Heart right ventricle (tissue), 16 donors: ENCODE data around the gene EFNA2. TPM values are rescaled to one million over a fixed set of nuclear protein-coding genes. Genes with fewer than 3 reads are reported as not detected.
A peak's percentile ranks its signal among the peaks of the same experiment; 100 is the strongest.

ENCODE experiments used
- ATAC-seq, 8 donors: fragments of 200-7000 bp; cut with Tn5 transposase; one replicate each; pipeline ENCODE4 v1.9.1; 2020; ENCODE audit warnings: mild to moderate bottlenecking in 8 of 8, moderate library complexity in 8 of 8, moderate number of reproducible peaks in 1 of 8
- DNase-seq, 2 donors: peaks; one replicate each; pipeline ENCODE4 v3.0.0-alpha.2; 2020
- H3K27ac ChIP-seq, 10 donors: fragments of 200-600 bp; sonication (generic) in 2 of 10; one replicate each; pipeline versions ENCODE4 v1.5.0 to v1.8.0; 2020 to 2022; ENCODE audit warnings: mild to moderate bottlenecking in 3 of 10
- H3K27me3 ChIP-seq, 7 donors: fragments of 200-600 bp; one replicate each; pipeline ENCODE4 v1.8.0; 2021 to 2022; ENCODE audit warnings: mild to moderate bottlenecking in 2 of 7
- H3K36me3 ChIP-seq, 9 donors: fragments of 200-600 bp; sonication (generic) in 1 of 9; one replicate each; pipeline versions ENCODE4 v1.5.0 to v1.8.0; 2020 to 2022; ENCODE audit warnings: mild to moderate bottlenecking in 2 of 9
- H3K4me1 ChIP-seq, 9 donors: fragments of 200-600 bp; sonication (generic) in 1 of 9; one replicate each; pipeline versions ENCODE4 v1.5.0 to v1.8.0; 2020 to 2022; ENCODE audit warnings: mild to moderate bottlenecking in 4 of 9
- H3K4me3 ChIP-seq, 10 donors: fragments of 200-600 bp; sonication (generic) in 2 of 10; one replicate each; pipeline versions ENCODE4 v1.5.0 to v1.8.0; 2020 to 2022; ENCODE audit warnings: mild to moderate bottlenecking in 7 of 10, moderate library complexity in 2 of 10
- H3K9me3 ChIP-seq, 11 donors: fragments of 200-600 bp in 10 of 11; sonication (generic) in 2 of 11; one replicate each; pipeline versions ENCODE4 v1.5.0 to v1.8.0; 2013 to 2022; ENCODE audit warnings: mild to moderate bottlenecking in 2 of 11, control low read depth in 1 of 11, moderate library complexity in 1 of 11
- WGBS, 2 donors: extraction: QIAGEN DNeasy Blood & Tissue Kit; methylation state at CpG; one replicate each; pipeline ENCODE4 v1.1.7; 2013; ENCODE audit warnings: inconsistent platforms in 1 of 2; 5-methylcytosine and 5-hydroxymethylcytosine counted together
- intact Hi-C, 10 donors: fragments of 100-400 bp; cut with DNase I; formaldehyde crosslinking; loops; one replicate each; pipeline versions ENCODE4 v1.11.1 to v1.14.2; 2022
- polyA plus RNA-seq, 2 donors: library from polyadenylated mRNA; stranded (reverse); fragments of 200-250 nt; gene quantifications; one replicate each; pipeline ENCODE4 v1.2.3, GENCODE V29; 2013
- total RNA-seq, 10 donors: library from RNA; stranded (reverse); fragmentation: NEBNext Ultra II Directional in 3 of 10; extraction: Animal tissue kit (Norgen Biotek cat#: 25700) in 3 of 10; gene quantifications; one replicate each; pipeline versions ENCODE4 v1.2.1 to v1.2.4, GENCODE V29; 2021 to 2023
- TF ChIP-seq, protein P1 (sequence below), 9 donors: fragments of 200-600 bp; sonication (generic) in 2 of 9; IDR thresholded peaks; one replicate each; pipeline versions ENCODE4 v1.5.0 to v1.8.0; 2021 to 2022; ENCODE audit warnings: antibody characterized with exemption in 9 of 9, mild to moderate bottlenecking in 5 of 9, moderate library complexity in 1 of 9
- donor health status: Arrhythmogenic right ventricular cardiomyopathy.
- donor health status: ischemic (EF 13 %, LVEDD 7.1; RV severe dilation, severe dysfunction).
- donor health status: healthy with polysubstance abuse.
- donor health status: DM: no; HTN: yes; CAD: no.
- donor health status: DM: no; HTN: no; CAD: no.
- donor health status: ischemic (EF 25% LVEDD 6.9; RV normal size, moderate dysfunction).
- donor health status: ischemic (EF 25% LVEDD 5.7; RV mildly dilated, moderate dysfunction).
- donor health status: healthy.
- donor health status: DM: yes; HTN: yes; CAD: no.
- donor health status: Ischemic cardiomyopathy.
- donor health status: ischemic (EF 35%, LVEDD 5.7; RV mildly dilated, moderate dysfunction).
- donor health status: nonischemic (EF 11% LVEDD 7.7; RV severe dilation, severe dysfunction).
- donor health status: DM: yes; HTN: yes; CAD: no.
- donor health status: PGD.
- donor health status: ischemic (EF 29% LVEDD 5.4; RV normal size, mild dysfunction).
- donor health status: nonischemic (EF 23%, LVEDD 6.1; RV moderate dilation, normal function).

EFNA2 gene
- total and polyA plus RNA-seq, 12 donors: 0.04 to 0.45 TPM; not detected in 10

DNA sequence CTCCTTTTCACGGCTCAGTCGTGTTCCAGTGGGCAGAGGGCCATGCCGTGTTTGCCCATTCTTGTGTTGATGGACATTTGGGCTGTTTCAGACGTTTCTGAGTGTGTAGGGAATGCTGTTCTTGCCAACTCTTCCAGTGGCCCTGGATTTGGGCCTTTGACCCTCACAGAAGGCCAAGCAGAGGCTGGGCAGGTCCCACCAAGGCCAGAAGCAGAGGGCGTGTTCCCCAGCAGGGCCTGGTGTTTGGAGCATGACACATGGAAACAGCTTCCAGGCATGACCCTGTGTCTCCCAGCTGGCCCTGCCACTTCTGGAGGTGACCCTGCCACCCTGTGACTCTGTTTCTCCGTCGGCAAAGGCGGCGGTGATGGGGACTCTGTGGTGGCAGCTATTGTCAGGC is 35.9 kb downstream of the EFNA2 start:
- DNase-seq: no peak
- H3K4me1 ChIP-seq: peaks cover 0 to 14% (median 12%) of the 10 kb centered on the region in 9 donors
- no peaks in the 10 kb centered on the region for H3K36me3 ChIP-seq
- H3K27ac ChIP-seq: no peak overlapping the region
- WGBS, 2 donors: 84 to 90% methylated on average over 9 of the region's 9 CpGs
- intact Hi-C loops: no loop called here
- peaks cover 0 to 75% (median 54%) of the 10 kb centered on the region in 7 donors for H3K27me3 ChIP-seq
- H3K4me3 ChIP-seq: no peak overlapping the region
- no peak for ATAC-seq
- no peaks in the 10 kb centered on the region for H3K9me3 ChIP-seq
- TF ChIP-seq, protein P1, sequence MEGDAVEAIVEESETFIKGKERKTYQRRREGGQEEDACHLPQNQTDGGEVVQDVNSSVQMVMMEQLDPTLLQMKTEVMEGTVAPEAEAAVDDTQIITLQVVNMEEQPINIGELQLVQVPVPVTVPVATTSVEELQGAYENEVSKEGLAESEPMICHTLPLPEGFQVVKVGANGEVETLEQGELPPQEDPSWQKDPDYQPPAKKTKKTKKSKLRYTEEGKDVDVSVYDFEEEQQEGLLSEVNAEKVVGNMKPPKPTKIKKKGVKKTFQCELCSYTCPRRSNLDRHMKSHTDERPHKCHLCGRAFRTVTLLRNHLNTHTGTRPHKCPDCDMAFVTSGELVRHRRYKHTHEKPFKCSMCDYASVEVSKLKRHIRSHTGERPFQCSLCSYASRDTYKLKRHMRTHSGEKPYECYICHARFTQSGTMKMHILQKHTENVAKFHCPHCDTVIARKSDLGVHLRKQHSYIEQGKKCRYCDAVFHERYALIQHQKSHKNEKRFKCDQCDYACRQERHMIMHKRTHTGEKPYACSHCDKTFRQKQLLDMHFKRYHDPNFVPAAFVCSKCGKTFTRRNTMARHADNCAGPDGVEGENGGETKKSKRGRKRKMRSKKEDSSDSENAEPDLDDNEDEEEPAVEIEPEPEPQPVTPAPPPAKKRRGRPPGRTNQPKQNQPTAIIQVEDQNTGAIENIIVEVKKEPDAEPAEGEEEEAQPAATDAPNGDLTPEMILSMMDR (IDR thresholded peaks at IDR 0.05): no peak

DNA sequence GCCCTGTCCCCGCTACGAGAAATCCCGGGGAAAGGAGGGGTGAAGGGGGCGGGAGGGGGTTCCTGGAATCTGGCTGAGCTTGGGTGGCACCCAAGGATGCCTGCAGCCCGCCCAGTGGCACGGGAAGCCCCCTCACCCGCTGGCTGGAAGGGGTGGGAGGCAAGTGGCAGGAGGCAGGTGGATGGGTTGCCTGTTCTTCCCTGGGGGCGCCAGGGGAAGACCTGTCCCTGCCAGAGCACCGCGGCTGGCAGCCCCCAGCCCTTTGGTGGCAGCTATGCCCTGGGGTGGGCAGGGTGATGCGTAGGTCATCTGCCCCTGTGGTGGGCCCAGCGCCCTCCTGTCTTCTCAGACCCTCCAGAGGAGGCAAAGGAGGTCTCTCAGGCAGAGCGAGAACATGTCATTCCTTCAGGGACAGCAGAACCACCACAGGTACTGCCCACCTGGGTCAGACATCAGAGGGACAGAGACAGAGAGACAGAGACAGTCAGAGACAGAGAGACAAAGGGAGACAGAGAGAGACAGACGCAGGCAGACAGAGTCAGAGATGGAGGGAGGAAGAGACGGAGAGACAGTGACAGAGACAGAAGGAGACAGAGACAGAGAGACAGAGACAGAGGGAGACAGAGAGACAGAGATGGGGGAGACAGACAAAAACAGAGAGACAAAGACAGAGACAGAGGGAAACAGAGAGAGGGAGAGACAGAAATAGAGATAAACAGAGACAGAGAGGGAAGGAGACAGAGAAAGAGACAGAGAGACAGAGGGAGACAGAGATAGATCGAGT is 36.7 kb downstream of the EFNA2 start:
- intact Hi-C loops: no loop called here
- H3K27ac ChIP-seq: no peak overlapping the region
- peaks cover 0 to 72% (median 45%) of the 10 kb centered on the region in 7 donors for H3K27me3 ChIP-seq
- no peak overlapping the region for H3K4me3 ChIP-seq
- 90 to 93% methylated on average over 16 of the region's 16 CpGs for WGBS, 2 donors
- no peak for DNase-seq
- H3K36me3 ChIP-seq: no peaks in the 10 kb centered on the region
- no peaks in the 10 kb centered on the region for H3K9me3 ChIP-seq
- H3K4me1 ChIP-seq: peaks cover 0 to 14% (median 12%) of the 10 kb centered on the region in 9 donors
- ATAC-seq: no peak
- TF ChIP-seq, protein P1 (IDR thresholded peaks at IDR 0.05): no peak

DNA sequence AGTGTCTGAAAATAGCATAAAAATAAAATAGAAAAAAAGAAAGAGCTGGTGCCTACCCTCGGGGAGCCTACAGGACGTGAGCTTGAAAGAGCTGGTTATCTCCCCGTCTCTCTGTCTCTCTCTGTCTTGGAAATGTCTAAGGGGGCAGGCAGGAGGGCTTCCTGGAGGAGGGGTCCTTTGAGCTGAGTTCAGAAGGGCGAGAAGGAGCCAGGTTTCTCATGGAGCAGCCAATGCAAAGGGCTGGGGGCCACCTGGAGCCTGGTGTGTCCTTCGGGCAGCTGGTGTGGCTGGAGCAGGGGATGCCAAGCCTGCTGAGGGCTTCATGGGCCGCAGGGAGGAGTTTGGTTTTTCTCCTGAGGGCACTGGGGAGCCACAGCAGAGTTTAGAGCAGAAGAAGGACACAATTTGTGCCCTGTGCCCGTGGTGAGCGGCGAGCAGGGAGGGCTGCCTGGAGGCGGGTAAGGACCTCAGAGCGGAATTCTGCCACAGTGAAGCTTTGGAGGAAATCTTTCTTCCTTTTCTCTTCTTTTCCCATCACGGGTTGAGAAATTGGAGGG is 38.7 kb downstream of the EFNA2 start:
- Histone ChIP-seq H3K9me3 (no peaks in the 10 kb centered on the region), H3K4me1 (peaks cover 0 to 14% (median 12%) of the 10 kb centered on the region in 9 donors), H3K36me3 (no peaks in the 10 kb centered on the region), H3K4me3 (peak overlapping the region in 9 of 10 donors; percentile 29 to 57 (median 51)), H3K27ac (peak overlapping the region in 1 of 10 donors; percentile 19), H3K27me3 (peaks cover 0 to 54% (median 33%) of the 10 kb centered on the region in 7 donors)
- intact Hi-C loops: no loop called here
- DNase-seq (no peak), ATAC-seq (no peak)
- 84% methylated on average over 12 of the region's 12 CpGs for WGBS, 2 donors
- TF ChIP-seq, protein P1 (IDR thresholded peaks at IDR 0.05): no peak

DNA sequence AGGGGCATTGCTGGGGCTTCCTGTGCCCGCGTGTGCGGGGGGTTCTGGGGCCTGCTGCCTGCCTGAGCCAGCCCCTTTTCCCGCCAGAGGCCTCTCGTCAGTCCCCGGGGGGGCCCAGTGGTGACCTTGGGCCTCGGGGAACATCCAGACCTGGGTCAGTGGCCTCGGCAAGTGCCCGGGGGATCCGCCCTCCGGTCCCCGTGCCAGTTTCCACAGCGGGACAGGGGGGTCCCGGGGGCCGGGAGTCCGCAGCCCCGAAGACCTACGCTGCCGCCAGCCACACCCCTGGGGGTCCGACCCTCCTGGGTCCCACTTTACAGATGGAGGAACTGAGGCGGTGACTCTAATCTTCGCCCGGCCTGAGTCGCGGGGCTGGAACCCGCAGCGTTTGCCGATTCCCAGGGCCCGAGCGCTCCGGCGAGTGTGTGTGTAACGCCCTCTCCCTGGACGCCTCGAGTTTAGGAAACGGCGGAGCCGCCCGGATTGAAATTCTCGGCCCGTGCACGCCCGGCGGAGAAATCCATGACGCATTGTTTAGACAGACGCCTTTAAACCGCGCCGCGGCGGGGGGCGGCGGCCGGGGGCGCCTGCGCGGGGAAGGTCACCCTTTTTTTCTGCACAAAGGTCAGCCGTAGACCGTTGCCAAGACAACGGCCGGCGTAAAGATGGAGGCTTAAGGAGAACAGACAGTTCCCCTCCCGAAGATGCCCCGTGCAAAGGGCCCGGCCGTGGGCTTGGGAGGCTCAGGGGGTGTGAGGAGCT is 39.3 kb downstream of the EFNA2 start:
- Histone ChIP-seq H3K4me1 (peaks cover 0 to 14% (median 12%) of the 10 kb centered on the region in 9 donors), H3K4me3 (peak overlapping the region in 9 of 10 donors; percentile 29 to 57 (median 51)), H3K36me3 (no peaks in the 10 kb centered on the region), H3K27ac (peak overlapping the region in 3 of 10 donors; percentile 13 to 39 (median 19)), H3K9me3 (no peaks in the 10 kb centered on the region), H3K27me3 (peaks cover 0 to 47% (median 33%) of the 10 kb centered on the region in 7 donors)
- WGBS, 2 donors: 2 to 7% methylated on average over 65 to 66 of the region's 66 CpGs
- intact Hi-C loops: no loop called here
- DNase-seq (peak; percentile 57 to 65), ATAC-seq (peak; percentile 61 to 86 (median 81))
- TF ChIP-seq, protein P1 (IDR thresholded peaks at IDR 0.05): no peak
